Neural progenitor cell (in vitro differentiated cells): ENCODE measurements around the gene CLNK. TPM values are rescaled to one million over a fixed set of nuclear protein-coding genes. Genes with fewer than 3 reads are reported as not detected.

Source experiments
- DNase-seq: peaks from one replicate; pipeline ENCODE4 v3.0.0-alpha.2; 2016; ENCODE audit warnings: low spot score
- H2AFZ ChIP-seq: fragments of 200-600 bp; sonication (generic); replicated peaks from 2 replicates; pipeline ENCODE4 v1.6.1; 2016; ENCODE audit warnings: antibody characterized with exemption
- H3F3A ChIP-seq: fragments of 200-600 bp; sonication (generic); 2 replicates; pipeline ENCODE4 v1.6.1; 2016; ENCODE audit warnings: antibody characterized with exemption, low read depth
- H3K27ac ChIP-seq: fragments of 200-600 bp; sonication (generic); 2 replicates; pipeline ENCODE4 v1.5.1; 2016; ENCODE audit warnings: mild to moderate bottlenecking
- H3K27me3 ChIP-seq: fragments of 200-600 bp; sonication (generic); 2 replicates; pipeline ENCODE4 v1.6.1; 2016; ENCODE audit warnings: mild to moderate bottlenecking, moderate library complexity
- H3K36me3 ChIP-seq: fragments of 200-600 bp; sonication (generic); 2 replicates; pipeline ENCODE4 v1.5.1; 2016
- H3K4me1 ChIP-seq: fragments of 200-600 bp; sonication (generic); 2 replicates; pipeline ENCODE4 v1.6.1; 2016; ENCODE audit warnings: mixed run types
- H3K4me2 ChIP-seq: fragments of 200-600 bp; sonication (generic); 2 replicates; pipeline ENCODE4 v1.6.1; 2016
- H3K4me3 ChIP-seq: fragments of 200-600 bp; sonication (generic); 2 replicates; pipeline ENCODE4 v1.5.1; 2016
- H3K79me2 ChIP-seq: fragments of 200-600 bp; sonication (generic); 2 replicates; pipeline ENCODE4 v1.6.1; 2016; ENCODE audit warnings: low read depth
- H3K9ac ChIP-seq: fragments of 200-600 bp; sonication (generic); 2 replicates; pipeline ENCODE4 v1.6.1; 2016
- H3K9me3 ChIP-seq: fragments of 200-600 bp; sonication (generic); 2 replicates; pipeline ENCODE4 v1.5.1; 2016; ENCODE audit warnings: low read depth
- H4K20me1 ChIP-seq: fragments of 200-600 bp; sonication (generic); 2 replicates; pipeline ENCODE4 v1.6.1; 2016; ENCODE audit warnings: low read depth
- H3K27ac Mint-ChIP-seq: 3 replicates; pipeline ENCODE4 v1.8.0; 2021; ENCODE audit warnings: mixed read lengths
- H3K27me3 Mint-ChIP-seq: 2 replicates; pipeline ENCODE4 v1.8.0; 2022; ENCODE audit warnings: low read depth, mild to moderate bottlenecking, inconsistent platforms, moderate library complexity, mixed read lengths; ENCODE audit not compliant: insufficient read depth
- H3K36me3 Mint-ChIP-seq: 3 replicates; pipeline ENCODE4 v1.8.0; 2021; ENCODE audit warnings: mixed read lengths
- H3K4me1 Mint-ChIP-seq: 3 replicates; pipeline ENCODE4 v1.8.0; 2021; ENCODE audit warnings: mixed read lengths
- H3K4me3 Mint-ChIP-seq: 3 replicates; pipeline ENCODE4 v1.8.0; 2021; ENCODE audit warnings: mild to moderate bottlenecking, moderate library complexity, mixed read lengths
- H3K9me3 Mint-ChIP-seq: 3 replicates; pipeline ENCODE4 v1.8.0; 2020; ENCODE audit warnings: mixed read lengths
- EZH2 ChIP-seq: fragments of 200-600 bp; sonication (generic); IDR thresholded peaks from 2 replicates; pipeline ENCODE4 v1.6.1; 2017; ENCODE audit warnings: antibody characterized with exemption, mild to moderate bottlenecking, moderate library complexity
- EZH2phosphoT487 ChIP-seq: fragments of 200-600 bp; sonication (generic); IDR thresholded peaks from 2 replicates; pipeline ENCODE4 v1.6.1; 2017; ENCODE audit warnings: antibody characterized with exemption
- total RNA-seq: library from RNA; depleted of rRNA; stranded (reverse); fragments of >200 nt; gene quantifications from 2 replicates; pipeline ENCODE4 v1.2.3, GENCODE V29; 2015; ENCODE audit warnings: low replicate concordance
- TF ChIP-seq, protein P1 (sequence below): fragments of 200-600 bp; sonication (generic); IDR thresholded peaks from 2 replicates; pipeline ENCODE4 v1.5.1; 2017; ENCODE audit warnings: antibody characterized with exemption, mild to moderate bottlenecking

The CLNK gene
- total RNA-seq, 1 donor from 2014 or later, result not detected

DNA sequence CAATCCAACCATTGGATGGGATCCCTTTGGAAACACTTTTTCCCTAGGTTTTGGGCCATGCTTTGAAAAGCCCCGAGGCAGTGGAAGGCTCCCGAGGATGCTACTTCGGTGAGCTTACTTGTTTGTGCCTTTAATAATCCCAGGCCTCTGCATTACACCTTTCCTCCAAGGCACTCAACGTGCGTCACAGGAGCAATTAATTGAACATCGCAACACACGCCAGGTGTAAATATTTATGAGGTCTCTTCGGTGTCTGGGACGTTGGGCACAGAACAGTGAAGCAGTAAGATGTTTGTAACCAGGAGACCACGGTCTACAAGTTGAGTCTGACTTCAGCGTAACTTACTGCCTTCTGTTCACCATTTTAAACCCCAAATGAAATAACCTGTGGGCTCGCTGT lies 97.3 kb downstream of the CLNK start:
- no peak for DNase-seq
- no peaks in the 10 kb centered on the region for H3K9me3 ChIP-seq
- TF ChIP-seq, protein P1, sequence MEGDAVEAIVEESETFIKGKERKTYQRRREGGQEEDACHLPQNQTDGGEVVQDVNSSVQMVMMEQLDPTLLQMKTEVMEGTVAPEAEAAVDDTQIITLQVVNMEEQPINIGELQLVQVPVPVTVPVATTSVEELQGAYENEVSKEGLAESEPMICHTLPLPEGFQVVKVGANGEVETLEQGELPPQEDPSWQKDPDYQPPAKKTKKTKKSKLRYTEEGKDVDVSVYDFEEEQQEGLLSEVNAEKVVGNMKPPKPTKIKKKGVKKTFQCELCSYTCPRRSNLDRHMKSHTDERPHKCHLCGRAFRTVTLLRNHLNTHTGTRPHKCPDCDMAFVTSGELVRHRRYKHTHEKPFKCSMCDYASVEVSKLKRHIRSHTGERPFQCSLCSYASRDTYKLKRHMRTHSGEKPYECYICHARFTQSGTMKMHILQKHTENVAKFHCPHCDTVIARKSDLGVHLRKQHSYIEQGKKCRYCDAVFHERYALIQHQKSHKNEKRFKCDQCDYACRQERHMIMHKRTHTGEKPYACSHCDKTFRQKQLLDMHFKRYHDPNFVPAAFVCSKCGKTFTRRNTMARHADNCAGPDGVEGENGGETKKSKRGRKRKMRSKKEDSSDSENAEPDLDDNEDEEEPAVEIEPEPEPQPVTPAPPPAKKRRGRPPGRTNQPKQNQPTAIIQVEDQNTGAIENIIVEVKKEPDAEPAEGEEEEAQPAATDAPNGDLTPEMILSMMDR, result no peak
- TF ChIP-seq EZH2 (no peak), EZH2phosphoT487 (no peak)
- Mint-ChIP-seq H3K4me1 (peaks cover 20% of the 10 kb centered on the region), H3K4me3 (no peak overlapping the region), H3K27ac (no peak overlapping the region), H3K27me3 (peaks cover 2% of the 10 kb centered on the region), H3K9me3 (peaks cover 3% of the 10 kb centered on the region), H3K36me3 (no peaks in the 10 kb centered on the region)
- no peaks in the 10 kb centered on the region for H3K27me3 ChIP-seq
- no peak overlapping the region for H2AFZ ChIP-seq
- no peaks in the 10 kb centered on the region for H3K36me3 ChIP-seq
- no peak overlapping the region for H3K4me3 ChIP-seq
- no peak overlapping the region for H3K27ac ChIP-seq
- H3K79me2 ChIP-seq, result no peaks in the 10 kb centered on the region
- peaks cover 9% of the 10 kb centered on the region for H3F3A ChIP-seq
- no peak overlapping the region for H3K4me2 ChIP-seq
- no peak overlapping the region for H3K9ac ChIP-seq
- no peaks in the 10 kb centered on the region for H4K20me1 ChIP-seq
- peaks cover 9% of the 10 kb centered on the region for H3K4me1 ChIP-seq

DNA sequence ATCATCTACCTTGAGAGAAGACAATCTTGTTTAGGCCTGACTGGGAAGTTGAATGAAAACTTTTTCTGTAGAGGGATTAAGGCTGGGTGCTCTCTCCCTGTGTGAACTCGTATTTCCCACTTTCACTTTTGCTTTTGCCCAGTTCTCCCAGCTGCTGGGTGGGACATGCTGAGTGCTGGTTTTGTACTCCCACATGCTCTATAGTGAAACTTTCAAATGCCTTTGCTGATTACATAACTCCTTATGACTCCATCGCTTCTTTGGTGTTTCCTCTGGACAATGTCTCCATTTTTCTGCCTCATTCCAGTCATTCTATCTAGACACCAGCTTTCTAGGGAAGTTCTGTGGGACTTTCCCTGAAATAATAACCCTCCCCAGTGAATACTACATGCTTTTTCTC lies 100.5 kb downstream of the CLNK start:
- Mint-ChIP-seq H3K9me3 (peaks cover 3% of the 10 kb centered on the region), H3K27ac (no peak overlapping the region), H3K4me3 (no peak overlapping the region), H3K27me3 (no peaks in the 10 kb centered on the region), H3K4me1 (peaks cover 17% of the 10 kb centered on the region), H3K36me3 (no peaks in the 10 kb centered on the region)
- H4K20me1 ChIP-seq, result no peaks in the 10 kb centered on the region
- H3K4me3 ChIP-seq, result no peak overlapping the region
- TF ChIP-seq EZH2, result no peak
- no peak for TF ChIP-seq EZH2phosphoT487
- TF ChIP-seq, protein P1, result no peak
- H3K4me1 ChIP-seq, result peaks cover 2% of the 10 kb centered on the region
- H3F3A ChIP-seq, result peaks cover under 1% of the 10 kb centered on the region
- no peak for DNase-seq
- no peak overlapping the region for H3K9ac ChIP-seq
- H3K36me3 ChIP-seq, result no peaks in the 10 kb centered on the region
- H2AFZ ChIP-seq, result no peak overlapping the region
- no peaks in the 10 kb centered on the region for H3K79me2 ChIP-seq
- H3K4me2 ChIP-seq, result no peak overlapping the region
- no peak overlapping the region for H3K27ac ChIP-seq
- no peaks in the 10 kb centered on the region for H3K27me3 ChIP-seq
- no peaks in the 10 kb centered on the region for H3K9me3 ChIP-seq

DNA sequence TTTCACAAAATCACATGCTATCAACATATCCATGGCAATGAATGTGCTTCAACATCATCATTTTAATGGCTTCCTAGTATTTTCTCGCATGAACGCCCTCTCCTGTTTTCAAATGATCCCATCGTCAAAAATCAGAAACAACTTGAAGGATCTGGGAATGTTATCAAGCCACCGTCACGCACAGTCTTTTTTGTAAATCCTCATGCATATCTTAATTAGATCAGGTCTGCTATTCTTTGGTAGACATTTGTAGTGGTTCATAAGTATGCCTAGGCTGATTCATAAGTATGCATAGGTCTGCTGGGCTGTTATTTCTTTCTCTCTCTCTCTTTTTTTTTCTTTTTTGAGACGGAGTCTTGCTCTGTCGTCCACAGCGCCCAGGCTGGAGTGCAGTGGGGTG lies 101.6 kb downstream of the CLNK start:
- TF ChIP-seq, protein P1, result no peak
- TF ChIP-seq EZH2 (no peak), EZH2phosphoT487 (no peak)
- H3K27ac ChIP-seq, result no peak overlapping the region

More for the DNA sequence above, 101.6 kb downstream of the CLNK start:
- Histone ChIP-seq H3K9ac (no peak overlapping the region), H3K4me2 (no peak overlapping the region), H3K79me2 (no peaks in the 10 kb centered on the region), H4K20me1 (no peaks in the 10 kb centered on the region), H3K4me3 (no peak overlapping the region), H2AFZ (no peak overlapping the region), H3K27me3 (no peaks in the 10 kb centered on the region), H3K4me1 (no peaks in the 10 kb centered on the region), H3K9me3 (no peaks in the 10 kb centered on the region), H3F3A (no peaks in the 10 kb centered on the region), H3K36me3 (no peaks in the 10 kb centered on the region)
- DNase-seq, result no peak
- Mint-ChIP-seq H3K4me3 (no peak overlapping the region), H3K27me3 (no peaks in the 10 kb centered on the region), H3K27ac (no peak overlapping the region), H3K4me1 (peaks cover 16% of the 10 kb centered on the region), H3K9me3 (peaks cover 3% of the 10 kb centered on the region), H3K36me3 (no peaks in the 10 kb centered on the region)
